GM12875 (cell line): ENCODE results near the gene HAGHL.

ENCODE experiments used
- H3K4me3 ChIP-seq: one replicate; pipeline ENCODE4 v1.5.1; 2011; ENCODE audit warnings: low read depth, low read length, control low read depth
- CTCF ChIP-seq: IDR thresholded peaks from 2 replicates; pipeline ENCODE4 v1.5.1; 2011; ENCODE audit warnings: low read depth, mild to moderate bottlenecking, control low read depth, inconsistent platforms, low read length, moderate library complexity, borderline replicate concordance; ENCODE audit not compliant: insufficient read depth

The HAGHL gene

GRCh38 chr16:693364-693763 is 33.5 kb upstream of the HAGHL start:
- no peak overlapping the region for H3K4me3 ChIP-seq

GRCh38 chr16:693766-694165 is 33.1 kb upstream of the HAGHL start:
- H3K4me3 ChIP-seq = no peak overlapping the region
- no peak for TF ChIP-seq CTCF

More at GRCh38 chr16:693364-693763, 33.5 kb upstream of the HAGHL start:
- no peak for TF ChIP-seq CTCF

- no peak overlapping the region for H3K4me3 ChIP-seq
- TF ChIP-seq CTCF = no peak
These were observed 32.6 kb upstream of the HAGHL start for GRCh38 chr16:694187-694862.

- peak overlapping the region; percentile 29 for H3K4me3 ChIP-seq
- no peak for TF ChIP-seq CTCF
These were observed 32.0 kb upstream of the HAGHL start for GRCh38 chr16:694863-695354.

- TF ChIP-seq CTCF = no peak
- peak overlapping the region; percentile 26 for H3K4me3 ChIP-seq
These were observed 31.4 kb upstream of the HAGHL start for GRCh38 chr16:695355-696089.

- TF ChIP-seq CTCF = no peak
- H3K4me3 ChIP-seq = no peak overlapping the region
These were observed 27.8 kb upstream of the HAGHL start for GRCh38 chr16:698911-699671.
